Caco-2 (cell line): ENCODE results near the gene PKD2. TPM values are rescaled to one million over a fixed set of nuclear protein-coding genes. Genes with fewer than 3 reads are reported as not detected.

Experiments
- BruUV-seq: library from RNA; stranded (reverse); fragments of 400-500 nt; replicated peaks from 2 replicates; lab custom pipeline; 2021; lab: Mats Ljungman, UMichigan
- CTCF ChIA-PET: fragments of 300-600 bp; sonication (Branson Sonifier 250); formaldehyde crosslinking; loops from one replicate; lab custom pipeline; 2022; ENCODE audit warnings: antibody characterized with exemption; lab: Charles Lee
- POLR2A ChIA-PET: fragments of 300-600 bp; sonication (Branson Sonifier 250); formaldehyde crosslinking; loops from one replicate; lab custom pipeline; 2022; ENCODE audit warnings: antibody characterized with exemption; lab: Charles Lee
- DNase-seq, 2 experiments: peaks; one replicate each; pipeline versions ENCODE4 v3.0.0 to v3.0.0-alpha.2; 2020 to 2022
- H3K27me3 ChIP-seq: replicated peaks from 2 replicates; pipeline ENCODE4 v1.6.0; 2011; ENCODE audit warnings: low read length; ENCODE audit not compliant: control insufficient read depth, insufficient read depth
- H3K36me3 ChIP-seq: 2 replicates; pipeline ENCODE4 v1.5.1; 2011; ENCODE audit warnings: low read length; ENCODE audit not compliant: control insufficient read depth, insufficient read depth
- H3K4me1 ChIP-seq: fragments of 250-450 bp; sonication (Bioruptor Pico); 2 replicates; pipeline ENCODE4 v1.5.1; 2020; ENCODE audit warnings: mild to moderate bottlenecking
- H3K4me3 ChIP-seq: 2 replicates; pipeline ENCODE4 v1.5.1; 2011; ENCODE audit warnings: low read depth, mild to moderate bottlenecking, control low read depth, low read length
- H3K9me3 ChIP-seq: fragments of 250-450 bp; sonication (Bioruptor Pico); 2 replicates; pipeline ENCODE4 v1.5.1; 2020; ENCODE audit warnings: mild to moderate bottlenecking, moderate library complexity
- H3K27ac Mint-ChIP-seq: one replicate; pipeline ENCODE4 v1.8.0; 2022; ENCODE audit warnings: mixed read lengths; ENCODE audit not compliant: unreplicated experiment
- H3K27me3 Mint-ChIP-seq: one replicate; pipeline ENCODE4 v1.8.0; 2022; ENCODE audit warnings: mixed read lengths; ENCODE audit not compliant: insufficient read depth, unreplicated experiment
- H3K36me3 Mint-ChIP-seq: one replicate; pipeline ENCODE4 v1.8.0; 2022; ENCODE audit warnings: mild to moderate bottlenecking, mixed read lengths; ENCODE audit not compliant: insufficient read depth, unreplicated experiment
- H3K4me1 Mint-ChIP-seq: one replicate; pipeline ENCODE4 v1.8.0; 2022; ENCODE audit warnings: low read depth, mixed read lengths; ENCODE audit not compliant: unreplicated experiment
- H3K4me3 Mint-ChIP-seq: one replicate; pipeline ENCODE4 v1.8.0; 2022; ENCODE audit warnings: mild to moderate bottlenecking, moderate library complexity, mixed read lengths; ENCODE audit not compliant: unreplicated experiment
- H3K9me3 Mint-ChIP-seq: one replicate; pipeline ENCODE4 v1.8.0; 2022; ENCODE audit warnings: mixed read lengths; ENCODE audit not compliant: unreplicated experiment
- CTCF ChIP-seq, 2 experiments: fragments of 200-600 bp in 1 of 2; IDR thresholded peaks; 1 replicate in 1 of 2; 2 replicates in 1 of 2; pipeline versions ENCODE4 v1.5.1 to v1.8.0; 2011 to 2022; ENCODE audit warnings: antibody characterized with exemption in 1 of 2, control low read depth in 1 of 2, inconsistent platforms in 1 of 2, low read depth in 1 of 2, low read length in 1 of 2, mild to moderate bottlenecking in 1 of 2, moderate library complexity in 1 of 2; ENCODE audit not compliant: insufficient read depth in 1 of 2, severe bottlenecking in 1 of 2, unreplicated experiment in 1 of 2
- intact Hi-C: fragments of 100-400 bp; cut with micrococcal nuclease; formaldehyde crosslinking; loops from one replicate; pipeline ENCODE4 v1.10.0; 2022; ENCODE audit not compliant: unreplicated experiment
- total RNA-seq: library from RNA; stranded (reverse); gene quantifications from 2 replicates; pipeline ENCODE4 v1.2.3, GENCODE V29; 2022

Gene PKD2
- total RNA-seq, 1 experiment from 2014 or later: 7.3 TPM

DNA sequence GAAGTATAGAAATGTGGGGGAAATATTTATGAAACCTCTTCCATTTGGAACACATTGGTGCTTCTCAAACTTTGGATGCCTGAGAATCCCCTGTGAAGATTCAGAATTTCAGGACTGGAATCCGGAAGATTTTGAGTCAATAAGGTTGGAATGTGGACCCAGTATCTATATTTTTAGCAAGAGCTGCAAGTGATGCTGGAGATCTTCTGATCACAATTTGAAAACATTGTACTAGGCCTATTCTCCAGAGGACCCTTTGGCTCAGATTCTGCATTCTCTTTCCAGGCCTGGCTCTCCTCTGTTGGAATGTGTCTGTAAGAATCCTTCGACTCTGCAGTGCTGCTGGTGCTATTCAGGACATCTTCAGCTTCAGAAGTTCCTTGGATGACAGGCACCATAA is 2.4 kb upstream of the PKD2 start:
- no peak for TF ChIP-seq CTCF (IDR thresholded peaks at IDR 0.05; ENCODE audit: insufficient read depth in 1 of 2, low read depth in 1 of 2, low read length in 1 of 2, severe bottlenecking in 1 of 2, unreplicated experiment in 1 of 2)
- BruUV-seq: no TSS peak
- H3K9me3 Mint-ChIP-seq: no peaks in the 10 kb centered on the region
- ChIA-PET POLR2A (no interaction called here), CTCF (no interaction called here)
- Histone ChIP-seq H3K36me3 (no peaks in the 10 kb centered on the region), H3K27me3 (no peaks in the 10 kb centered on the region), H3K4me3 (no peak overlapping the region), H3K9me3 (no peaks in the 10 kb centered on the region), H3K4me1 (no peaks in the 10 kb centered on the region)
- no peak overlapping the region for H3K27ac Mint-ChIP-seq
- intact Hi-C loops: no loop called here
- no peaks in the 10 kb centered on the region for H3K36me3 Mint-ChIP-seq
- peaks cover 7% of the 10 kb centered on the region for H3K4me1 Mint-ChIP-seq
- peaks cover 12% of the 10 kb centered on the region for H3K27me3 Mint-ChIP-seq
- DNase-seq: no peak
- H3K4me3 Mint-ChIP-seq: no peak overlapping the region

DNA sequence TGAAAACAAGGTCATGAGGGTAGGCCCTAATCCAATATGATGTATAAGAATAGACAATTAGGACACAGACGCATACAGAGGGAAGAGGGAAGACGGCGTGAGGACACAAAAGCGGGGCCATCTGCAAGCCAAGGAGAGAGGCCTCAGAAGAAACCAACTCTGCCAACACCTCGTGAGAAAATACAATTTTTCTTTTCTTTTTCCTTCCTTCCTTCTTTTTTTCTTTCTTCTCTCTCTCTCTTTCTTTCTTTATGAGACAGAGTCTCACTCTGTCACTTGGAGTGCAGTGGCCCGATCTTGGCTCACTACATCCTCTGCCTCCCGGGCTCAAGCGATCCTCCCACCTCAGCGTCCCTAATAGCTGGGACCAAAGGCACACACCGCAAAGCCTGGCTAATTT is 1.5 kb upstream of the PKD2 start:
- peaks cover 7% of the 10 kb centered on the region for H3K4me1 Mint-ChIP-seq
- intact Hi-C loops: no loop called here
- peaks cover 12% of the 10 kb centered on the region for H3K27me3 Mint-ChIP-seq
- H3K27ac Mint-ChIP-seq: no peak overlapping the region
- H3K9me3 Mint-ChIP-seq: no peaks in the 10 kb centered on the region
- Histone ChIP-seq H3K9me3 (no peaks in the 10 kb centered on the region), H3K36me3 (no peaks in the 10 kb centered on the region), H3K4me3 (no peak overlapping the region), H3K27me3 (no peaks in the 10 kb centered on the region), H3K4me1 (no peaks in the 10 kb centered on the region)
- TF ChIP-seq CTCF (IDR thresholded peaks at IDR 0.05; ENCODE audit: insufficient read depth in 1 of 2, low read depth in 1 of 2, low read length in 1 of 2, severe bottlenecking in 1 of 2, unreplicated experiment in 1 of 2): no peak
- H3K4me3 Mint-ChIP-seq: no peak overlapping the region
- H3K36me3 Mint-ChIP-seq: no peaks in the 10 kb centered on the region
- DNase-seq: no peak
- ChIA-PET CTCF (no interaction called here), POLR2A (no interaction called here)
- BruUV-seq: no TSS peak

DNA sequence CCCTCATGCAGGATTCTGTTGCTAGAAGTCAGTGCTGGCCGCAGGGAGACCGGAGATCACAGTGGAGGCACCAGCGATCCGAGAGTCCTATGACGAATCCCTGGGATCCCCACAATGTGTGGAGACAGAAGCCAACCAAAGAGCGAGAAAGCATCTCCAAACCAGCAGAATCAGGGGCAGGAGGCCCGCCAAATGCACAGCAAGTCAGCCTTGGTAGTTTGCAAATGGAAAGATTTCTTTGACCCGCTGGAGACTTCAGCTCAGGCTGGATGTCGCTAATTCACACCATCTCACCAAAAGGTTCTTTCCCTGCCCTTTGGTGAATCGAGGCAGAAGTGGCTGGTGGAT is 505 bp upstream of the PKD2 start:
- CTCF ChIA-PET: no interaction called here
- TF ChIP-seq CTCF (IDR thresholded peaks at IDR 0.05; ENCODE audit: insufficient read depth in 1 of 2, low read depth in 1 of 2, low read length in 1 of 2, severe bottlenecking in 1 of 2, unreplicated experiment in 1 of 2): no peak
- Mint-ChIP-seq H3K4me3 (peak overlapping the region; percentile 49), H3K4me1 (peaks cover 7% of the 10 kb centered on the region), H3K27me3 (peaks cover 9% of the 10 kb centered on the region), H3K36me3 (no peaks in the 10 kb centered on the region), H3K27ac (no peak overlapping the region), H3K9me3 (no peaks in the 10 kb centered on the region)
- Histone ChIP-seq H3K27me3 (no peaks in the 10 kb centered on the region), H3K4me3 (peak overlapping the region; percentile 61), H3K4me1 (no peaks in the 10 kb centered on the region), H3K9me3 (no peaks in the 10 kb centered on the region), H3K36me3 (no peaks in the 10 kb centered on the region)
- DNase-seq: no peak
- POLR2A ChIA-PET: no interaction called here
- intact Hi-C loops: no loop called here
- no TSS peak for BruUV-seq
